Heart left ventricle (tissue), 16 donors: Measurements from ENCODE around the gene NFATC2. TPM values are rescaled to one million over a fixed set of nuclear protein-coding genes. Genes with fewer than 3 reads are reported as not detected.
A peak's percentile ranks its signal among the peaks of the same experiment; 100 is the strongest.

Experiments used
- ATAC-seq, 4 donors: fragments of 200-7000 bp; cut with Tn5 transposase; one replicate each; pipeline ENCODE4 v1.9.1; 2020 to 2022; ENCODE audit warnings: moderate library complexity in 4 of 4, mild to moderate bottlenecking in 3 of 4, moderate number of reproducible peaks in 1 of 4
- DNase-seq, 5 donors: peaks; one replicate each; pipeline ENCODE4 v3.0.0-alpha.2; 2020
- H3K27ac ChIP-seq, 12 donors: fragments of 200-600 bp; sonication (generic) in 4 of 12; one replicate each; pipeline versions ENCODE4 v1.5.0 to v1.8.0; 2016 to 2022; ENCODE audit warnings: mild to moderate bottlenecking in 2 of 12
- H3K27me3 ChIP-seq, 9 donors: fragments of 200-600 bp; sonication (generic) in 2 of 9; one replicate each; pipeline versions ENCODE4 v1.5.1 to v1.8.0; 2016 to 2022; ENCODE audit warnings: mild to moderate bottlenecking in 3 of 9
- H3K36me3 ChIP-seq, 9 donors: fragments of 200-600 bp; sonication (generic) in 2 of 9; one replicate each; pipeline versions ENCODE4 v1.5.0 to v1.8.0; 2018 to 2022; ENCODE audit warnings: mild to moderate bottlenecking in 2 of 9
- H3K4me1 ChIP-seq, 12 donors: fragments of 200-600 bp; sonication (generic) in 4 of 12; one replicate each; pipeline versions ENCODE4 v1.5.0 to v1.8.0; 2016 to 2022; ENCODE audit warnings: mild to moderate bottlenecking in 3 of 12
- H3K4me3 ChIP-seq, 12 donors: fragments of 200-600 bp; sonication (generic) in 4 of 12; one replicate each; pipeline versions ENCODE4 v1.5.0 to v1.8.0; 2017 to 2022; ENCODE audit warnings: mild to moderate bottlenecking in 9 of 12, moderate library complexity in 4 of 12
- H3K9me3 ChIP-seq, 12 donors: fragments of 200-600 bp; sonication (generic) in 4 of 12; one replicate each; pipeline versions ENCODE4 v1.5.0 to v1.8.0; 2016 to 2022; ENCODE audit warnings: mild to moderate bottlenecking in 1 of 12
- POLR2A ChIP-seq, 2 donors: fragments of 450-650 bp; IDR thresholded peaks; one replicate each; pipeline ENCODE4 v1.6.1; 2017; ENCODE audit warnings: antibody characterized with exemption in 2 of 2, mild to moderate bottlenecking in 2 of 2, moderate library complexity in 2 of 2
- WGBS, 4 donors: extraction: QIAGEN DNeasy Blood & Tissue Kit in 2 of 4; methylation state at CpG; one replicate each; pipeline versions ENCODE4 v1.1.5 to v1.1.7; 2013 to 2018; 5-methylcytosine and 5-hydroxymethylcytosine counted together
- intact Hi-C, 10 donors: fragments of 100-400 bp; cut with DNase I; formaldehyde crosslinking; loops; one replicate each; pipeline versions ENCODE4 v1.11.1 to v1.14.2; 2022
- polyA plus RNA-seq, 2 donors: library from polyadenylated mRNA; stranded (reverse); fragments of 200-250 nt; gene quantifications; one replicate each; pipeline ENCODE4 v1.2.3, GENCODE V29; 2013
- total RNA-seq, 9 donors: library from RNA; depleted of rRNA in 2 of 9; stranded (reverse); fragments of >200 nt in 2 of 9; fragmentation: NEBNext Ultra II Directional in 3 of 9; extraction: Animal tissue kit (Norgen Biotek cat#: 25700) in 3 of 9; gene quantifications; one replicate each; pipeline versions ENCODE4 v1.1.0 to v1.2.4, GENCODE V29; 2016 to 2023
- TF ChIP-seq, protein P1 (sequence below), 12 donors: fragments of 200-600 bp; sonication (generic) in 4 of 12; IDR thresholded peaks; one replicate each; pipeline versions ENCODE4 v1.5.0 to v1.8.0; 2018 to 2022; ENCODE audit warnings: antibody characterized with exemption in 12 of 12, mild to moderate bottlenecking in 5 of 12
- donor health status: ischemic (EF 13 %, LVEDD 7.1; RV severe dilation, severe dysfunction).
- donor health status: healthy with polysubstance abuse.
- donor health status: DM: no; HTN: yes; CAD: no.
- donor health status: DM: no; HTN: no; CAD: no.
- donor health status: ischemic (EF 25% LVEDD 6.9; RV normal size, moderate dysfunction).
- donor health status: ischemic (EF 25% LVEDD 5.7; RV mildly dilated, moderate dysfunction).
- donor health status: healthy.
- donor health status: DM: yes; HTN: yes; CAD: no.
- donor health status: ischemic (EF 35%, LVEDD 5.7; RV mildly dilated, moderate dysfunction).
- donor health status: nonischemic (EF 11% LVEDD 7.7; RV severe dilation, severe dysfunction).
- donor health status: DM: yes; HTN: yes; CAD: no.
- donor health status: PGD.
- donor health status: ischemic (EF 29% LVEDD 5.4; RV normal size, mild dysfunction).
- donor health status: nonischemic (EF 23%, LVEDD 6.1; RV moderate dilation, normal function).

The NFATC2 gene
- total and polyA plus RNA-seq, 11 donors, result 0.76 to 7.6 (median 3.2) TPM

DNA sequence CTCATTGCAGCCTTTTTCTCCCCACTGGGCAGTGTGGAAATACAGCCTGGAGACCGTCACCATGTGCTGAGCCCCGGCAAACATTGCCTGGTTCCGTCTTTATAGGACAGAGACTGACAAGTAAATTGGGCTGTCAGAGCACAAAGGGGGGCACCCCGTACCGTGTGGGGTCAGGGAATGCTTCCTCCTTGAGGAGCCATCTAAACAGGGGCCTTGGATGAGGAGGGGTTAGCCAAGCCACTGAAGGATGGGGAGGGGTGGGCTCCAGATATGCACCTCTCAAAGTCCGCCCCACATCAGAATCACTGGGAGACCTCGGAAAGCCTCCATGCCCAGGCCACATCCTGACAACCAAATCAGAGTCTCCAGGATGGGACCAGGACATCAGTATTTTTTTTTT lies 73.9 kb downstream of the NFATC2 start:
- H3K36me3 ChIP-seq, result peaks cover 0 to 20% (median 1%) of the 10 kb centered on the region in 9 donors
- H3K9me3 ChIP-seq, result no peaks in the 10 kb centered on the region
- intact Hi-C loops, result no loop called here
- no peak for TF ChIP-seq POLR2A (IDR thresholded peaks at IDR 0.05)
- TF ChIP-seq, protein P1, sequence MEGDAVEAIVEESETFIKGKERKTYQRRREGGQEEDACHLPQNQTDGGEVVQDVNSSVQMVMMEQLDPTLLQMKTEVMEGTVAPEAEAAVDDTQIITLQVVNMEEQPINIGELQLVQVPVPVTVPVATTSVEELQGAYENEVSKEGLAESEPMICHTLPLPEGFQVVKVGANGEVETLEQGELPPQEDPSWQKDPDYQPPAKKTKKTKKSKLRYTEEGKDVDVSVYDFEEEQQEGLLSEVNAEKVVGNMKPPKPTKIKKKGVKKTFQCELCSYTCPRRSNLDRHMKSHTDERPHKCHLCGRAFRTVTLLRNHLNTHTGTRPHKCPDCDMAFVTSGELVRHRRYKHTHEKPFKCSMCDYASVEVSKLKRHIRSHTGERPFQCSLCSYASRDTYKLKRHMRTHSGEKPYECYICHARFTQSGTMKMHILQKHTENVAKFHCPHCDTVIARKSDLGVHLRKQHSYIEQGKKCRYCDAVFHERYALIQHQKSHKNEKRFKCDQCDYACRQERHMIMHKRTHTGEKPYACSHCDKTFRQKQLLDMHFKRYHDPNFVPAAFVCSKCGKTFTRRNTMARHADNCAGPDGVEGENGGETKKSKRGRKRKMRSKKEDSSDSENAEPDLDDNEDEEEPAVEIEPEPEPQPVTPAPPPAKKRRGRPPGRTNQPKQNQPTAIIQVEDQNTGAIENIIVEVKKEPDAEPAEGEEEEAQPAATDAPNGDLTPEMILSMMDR (IDR thresholded peaks at IDR 0.05), result no peak
- ATAC-seq (peak in 1 of 4 donors; percentile 33), DNase-seq (no peak)
- no peaks in the 10 kb centered on the region for H3K27me3 ChIP-seq
- peaks cover 0 to 2% (median 0%) of the 10 kb centered on the region in 12 donors for H3K4me1 ChIP-seq
- whole genome bisulfite sequencing, 4 donors, result 94 to 97% (median 96%) methylated on average over 7 of the region's 7 CpGs
- H3K4me3 ChIP-seq, result no peak overlapping the region
- H3K27ac ChIP-seq, result no peak overlapping the region

GRCh38 chr20:51467956-51468626 lies 74.4 kb downstream of the NFATC2 start:
- Histone ChIP-seq H3K27me3 (no peaks in the 10 kb centered on the region), H3K9me3 (no peaks in the 10 kb centered on the region), H3K4me1 (peaks cover 0 to 8% (median 4%) of the 10 kb centered on the region in 12 donors), H3K36me3 (peaks cover 0 to 16% (median 0%) of the 10 kb centered on the region in 9 donors), H3K27ac (no peak overlapping the region), H3K4me3 (no peak overlapping the region)
- no peak for DNase-seq
- intact Hi-C loops, result no loop called here
- no peak for ATAC-seq
- TF ChIP-seq, protein P1 (IDR thresholded peaks at IDR 0.05), result no peak
- 91 to 94% (median 93%) methylated on average over 10 of the region's 10 CpGs for WGBS, 4 donors

GRCh38 chr20:51463998-51464397 lies 78.5 kb downstream of the NFATC2 start:
- no peak overlapping the region for H3K4me3 ChIP-seq
- H3K36me3 ChIP-seq, result peaks cover 0 to 3% (median 0%) of the 10 kb centered on the region in 9 donors
- 80 to 100% (median 90%) methylated on average over 6 to 9 of the region's 9 CpGs for WGBS, 4 donors
- no peak for DNase-seq
- H3K27ac ChIP-seq, result no peak overlapping the region
- no peaks in the 10 kb centered on the region for H3K9me3 ChIP-seq
- peaks cover 0 to 16% (median 8%) of the 10 kb centered on the region in 12 donors for H3K4me1 ChIP-seq
- intact Hi-C loops, result no loop called here
- no peak for ATAC-seq
- no peaks in the 10 kb centered on the region for H3K27me3 ChIP-seq
- TF ChIP-seq POLR2A (IDR thresholded peaks at IDR 0.05), result no peak

DNA sequence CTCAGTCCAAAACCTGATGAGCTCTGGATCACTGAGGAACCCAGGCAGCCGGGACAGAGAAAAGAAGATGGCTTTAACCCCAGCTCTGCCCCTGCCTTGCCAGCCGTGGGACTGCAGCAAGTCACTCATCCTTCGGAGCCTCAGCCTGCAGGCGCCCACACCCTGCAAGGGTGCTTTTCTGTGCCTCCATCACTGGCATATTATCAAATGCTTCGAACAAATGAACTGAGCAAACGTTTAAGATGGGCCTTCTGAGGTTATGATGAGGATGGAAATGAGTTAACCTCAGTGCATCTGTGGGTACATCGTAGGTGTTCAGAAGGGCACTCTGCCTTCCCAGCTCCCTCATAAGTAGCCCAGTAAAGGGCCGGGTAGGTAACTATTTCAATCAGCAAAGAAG lies 79.0 kb downstream of the NFATC2 start:
- peaks cover 0 to 16% (median 8%) of the 10 kb centered on the region in 12 donors for H3K4me1 ChIP-seq
- DNase-seq (no peak), ATAC-seq (no peak)
- WGBS, 4 donors, result 74 to 83% (median 79%) methylated on average over 8 of the region's 8 CpGs
- intact Hi-C loops, result no loop called here
- peaks cover 0 to 3% (median 0%) of the 10 kb centered on the region in 9 donors for H3K36me3 ChIP-seq
- no peak for TF ChIP-seq POLR2A (IDR thresholded peaks at IDR 0.05)
- TF ChIP-seq, protein P1 (IDR thresholded peaks at IDR 0.05), result no peak
- no peak overlapping the region for H3K4me3 ChIP-seq
- no peaks in the 10 kb centered on the region for H3K9me3 ChIP-seq
- H3K27ac ChIP-seq, result peak overlapping the region in 2 of 12 donors; percentile 12 to 17
- H3K27me3 ChIP-seq, result no peaks in the 10 kb centered on the region
